Measurements from ENCODE around the gene KIRREL2. TPM values are rescaled to one million over a fixed set of nuclear protein-coding genes. Genes with fewer than 3 reads are reported as not detected.

The KIRREL2 gene
- total RNA-seq, 1 donor from 2014 or later, result 0.18 TPM

- Mint-ChIP-seq H3K9me3 (ENCODE audit: unreplicated experiment) (no peaks in the 10 kb centered on the region), H3K27ac (ENCODE audit: unreplicated experiment) (no peak overlapping the region), H3K27me3 (ENCODE audit: low read depth, unreplicated experiment) (peaks cover 75% of the 10 kb centered on the region), H3K4me3 (ENCODE audit: unreplicated experiment) (no peak overlapping the region), H3K4me1 (ENCODE audit: low read depth, unreplicated experiment) (no peaks in the 10 kb centered on the region), H3K36me3 (ENCODE audit: low read depth, unreplicated experiment) (peaks cover 5% of the 10 kb centered on the region)
- Histone ChIP-seq H3K9ac (ENCODE audit: low read length) (no peak overlapping the region), H4K20me1 (ENCODE audit: insufficient read depth, low read length) (no peaks in the 10 kb centered on the region), H3K27me3 (ENCODE audit: insufficient read depth, low read length) (peaks cover 45% of the 10 kb centered on the region), H3K4me3 (ENCODE audit: insufficient read depth, low read depth, low read length) (no peak overlapping the region), H3K4me2 (ENCODE audit: low read length) (no peak overlapping the region), H3K79me2 (ENCODE audit: insufficient read depth, low read length) (no peaks in the 10 kb centered on the region), H3K4me1 (ENCODE audit: insufficient read depth, low read length) (no peaks in the 10 kb centered on the region), H3K36me3 (ENCODE audit: insufficient read depth, low read length) (no peaks in the 10 kb centered on the region), H2AFZ (ENCODE audit: low read depth, low read length) (no peak overlapping the region), H3K9me3 (ENCODE audit: insufficient read depth, low read depth, low read length) (no peaks in the 10 kb centered on the region), H3K27ac (ENCODE audit: low read depth, low read length) (no peak overlapping the region)
- FAIRE-seq (no peak), DNase-seq (ENCODE audit: low read depth) (no peak)
- TF ChIP-seq CTCF (IDR thresholded peaks at IDR 0.05; ENCODE audit: insufficient read depth, low read depth, low read length) (no peak), EZH2 (IDR thresholded peaks at IDR 0.05; ENCODE audit: insufficient read depth, low read length) (no peak)
Measured at GRCh38 chr19:35858311-35858710, 1.6 kb downstream of the KIRREL2 start.

DNA sequence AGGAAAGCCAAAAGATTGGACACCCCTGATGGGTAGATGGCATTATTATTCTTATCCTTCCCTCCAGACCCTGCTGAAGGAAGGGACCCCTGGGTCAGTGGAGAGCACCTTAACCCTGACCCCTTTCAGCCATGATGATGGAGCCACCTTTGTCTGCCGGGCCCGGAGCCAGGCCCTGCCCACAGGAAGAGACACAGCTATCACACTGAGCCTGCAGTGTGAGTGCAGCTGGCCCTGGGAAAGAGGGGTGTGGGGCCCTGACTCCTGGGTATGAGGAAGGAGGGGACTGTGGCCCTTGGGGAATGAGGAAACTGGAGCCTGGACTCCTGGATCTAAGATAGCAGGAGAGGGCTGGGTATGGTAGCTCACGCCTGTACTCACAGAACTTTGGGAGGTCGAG lies 2.7 kb downstream of the KIRREL2 start:
- H3K9me3 ChIP-seq (ENCODE audit: insufficient read depth, low read depth, low read length), result no peaks in the 10 kb centered on the region
- Mint-ChIP-seq H3K4me1 (ENCODE audit: low read depth, unreplicated experiment) (no peaks in the 10 kb centered on the region), H3K9me3 (ENCODE audit: unreplicated experiment) (no peaks in the 10 kb centered on the region), H3K36me3 (ENCODE audit: low read depth, unreplicated experiment) (peaks cover 5% of the 10 kb centered on the region), H3K4me3 (ENCODE audit: unreplicated experiment) (no peak overlapping the region), H3K27ac (ENCODE audit: unreplicated experiment) (no peak overlapping the region), H3K27me3 (ENCODE audit: low read depth, unreplicated experiment) (peaks cover 70% of the 10 kb centered on the region)
- TF ChIP-seq CTCF (IDR thresholded peaks at IDR 0.05; ENCODE audit: insufficient read depth, low read depth, low read length) (no peak), EZH2 (IDR thresholded peaks at IDR 0.05; ENCODE audit: insufficient read depth, low read length) (no peak)
- H3K4me2 ChIP-seq (ENCODE audit: low read length), result no peak overlapping the region
- DNase-seq (ENCODE audit: low read depth) (no peak), FAIRE-seq (no peak)
- no peak overlapping the region for H3K9ac ChIP-seq (ENCODE audit: low read length)
- no peaks in the 10 kb centered on the region for H3K79me2 ChIP-seq (ENCODE audit: insufficient read depth, low read length)
- peaks cover 45% of the 10 kb centered on the region for H3K27me3 ChIP-seq (ENCODE audit: insufficient read depth, low read length)
- no peaks in the 10 kb centered on the region for H3K4me1 ChIP-seq (ENCODE audit: insufficient read depth, low read length)
- no peak overlapping the region for H3K4me3 ChIP-seq (ENCODE audit: insufficient read depth, low read depth, low read length)
- no peaks in the 10 kb centered on the region for H3K36me3 ChIP-seq (ENCODE audit: insufficient read depth, low read length)
- H3K27ac ChIP-seq (ENCODE audit: low read depth, low read length), result no peak overlapping the region
- no peak overlapping the region for H2AFZ ChIP-seq (ENCODE audit: low read depth, low read length)
- H4K20me1 ChIP-seq (ENCODE audit: insufficient read depth, low read length), result no peaks in the 10 kb centered on the region

GRCh38 chr19:35860436-35860817 lies 3.7 kb downstream of the KIRREL2 start:
- no peaks in the 10 kb centered on the region for H4K20me1 ChIP-seq (ENCODE audit: insufficient read depth, low read length)
- H3K9ac ChIP-seq (ENCODE audit: low read length), result no peak overlapping the region
- no peak overlapping the region for H3K4me3 Mint-ChIP-seq (ENCODE audit: unreplicated experiment)
- no peaks in the 10 kb centered on the region for H3K4me1 Mint-ChIP-seq (ENCODE audit: low read depth, unreplicated experiment)
- H3K9me3 ChIP-seq (ENCODE audit: insufficient read depth, low read depth, low read length), result no peaks in the 10 kb centered on the region
- no peak for DNase-seq (ENCODE audit: low read depth)
- H3K36me3 ChIP-seq (ENCODE audit: insufficient read depth, low read length), result no peaks in the 10 kb centered on the region
- H3K9me3 Mint-ChIP-seq (ENCODE audit: unreplicated experiment), result no peaks in the 10 kb centered on the region
- no peak overlapping the region for H3K4me2 ChIP-seq (ENCODE audit: low read length)
- no peak for FAIRE-seq
- H3K27me3 ChIP-seq (ENCODE audit: insufficient read depth, low read length), result peaks cover 43% of the 10 kb centered on the region
- H3K4me3 ChIP-seq (ENCODE audit: insufficient read depth, low read depth, low read length), result no peak overlapping the region
- no peaks in the 10 kb centered on the region for H3K4me1 ChIP-seq (ENCODE audit: insufficient read depth, low read length)
- no peak overlapping the region for H3K27ac Mint-ChIP-seq (ENCODE audit: unreplicated experiment)
- H3K79me2 ChIP-seq (ENCODE audit: insufficient read depth, low read length), result no peaks in the 10 kb centered on the region
- no peak overlapping the region for H2AFZ ChIP-seq (ENCODE audit: low read depth, low read length)
- peaks cover 68% of the 10 kb centered on the region for H3K27me3 Mint-ChIP-seq (ENCODE audit: low read depth, unreplicated experiment)
- no peak for TF ChIP-seq CTCF (IDR thresholded peaks at IDR 0.05; ENCODE audit: insufficient read depth, low read depth, low read length)
- no peak for TF ChIP-seq EZH2 (IDR thresholded peaks at IDR 0.05; ENCODE audit: insufficient read depth, low read length)
- no peak overlapping the region for H3K27ac ChIP-seq (ENCODE audit: low read depth, low read length)
- H3K36me3 Mint-ChIP-seq (ENCODE audit: low read depth, unreplicated experiment), result peaks cover 5% of the 10 kb centered on the region

Measured in astrocyte (in vitro differentiated cells and primary cell).